HG03342 (cell line): ENCODE results near the gene GRM3.
A peak's percentile ranks its signal among the peaks of the same experiment; 100 is the strongest.

Source experiments
- ATAC-seq: cut with Tn5 transposase; IDR thresholded peaks from one replicate; pipeline ENCODE4 v1.9.1; 2021; ENCODE audit warnings: mild to moderate bottlenecking, moderate library complexity; ENCODE audit not compliant: unreplicated experiment

Gene GRM3

GRCh38 chr7:86784765-86785164, 141.1 kb downstream of the GRM3 start:
- no peak for ATAC-seq

- ATAC-seq, result peak; percentile 82
Measured at GRCh38 chr7:86785641-86786040, 141.9 kb downstream of the GRM3 start.

- ATAC-seq, result no peak
Measured at GRCh38 chr7:86786376-86786775, 142.7 kb downstream of the GRM3 start.

GRCh38 chr7:86788948-86789347, 145.2 kb downstream of the GRM3 start:
- no peak for ATAC-seq

- ATAC-seq, result peak; percentile 59
Measured at GRCh38 chr7:86790383-86790782, 146.7 kb downstream of the GRM3 start.

GRCh38 chr7:86792260-86792659, 148.6 kb downstream of the GRM3 start:
- ATAC-seq, result no peak

GRCh38 chr7:86793136-86793535, 149.4 kb downstream of the GRM3 start:
- ATAC-seq, result no peak

- ATAC-seq, result peak; percentile 53
Measured at GRCh38 chr7:86814661-86815379, 171.1 kb downstream of the GRM3 start.

GRCh38 chr7:86815556-86815955, 171.8 kb downstream of the GRM3 start:
- ATAC-seq, result no peak

- no peak for ATAC-seq
Measured at GRCh38 chr7:86818903-86819302, 175.2 kb downstream of the GRM3 start.

- ATAC-seq, result no peak
Measured at GRCh38 chr7:86823769-86824168, 180.1 kb downstream of the GRM3 start.

- no peak for ATAC-seq
Measured at GRCh38 chr7:86825264-86825663, 181.6 kb downstream of the GRM3 start.

- no peak for ATAC-seq
Measured at GRCh38 chr7:86826948-86827347, 183.2 kb downstream of the GRM3 start.

GRCh38 chr7:86833360-86833759, 189.7 kb downstream of the GRM3 start:
- ATAC-seq, result no peak

- no peak for ATAC-seq
Measured at GRCh38 chr7:86837235-86837634, 193.5 kb downstream of the GRM3 start.

GRCh38 chr7:86844608-86845007, 200.9 kb downstream of the GRM3 start:
- no peak for ATAC-seq

- no peak for ATAC-seq
Measured at GRCh38 chr7:86846494-86847190, 202.9 kb downstream of the GRM3 start.

GRCh38 chr7:86848226-86848625, 204.5 kb downstream of the GRM3 start:
- no peak for ATAC-seq

GRCh38 chr7:86851566-86851965, 207.9 kb downstream of the GRM3 start:
- ATAC-seq, result no peak

GRCh38 chr7:86863452-86863851, 219.7 kb downstream of the GRM3 start:
- peak; percentile 72 for ATAC-seq

- ATAC-seq, result no peak
Measured at GRCh38 chr7:86867163-86867762, 223.6 kb downstream of the GRM3 start.

- no peak for ATAC-seq
Measured at GRCh38 chr7:86876146-86876545, 232.4 kb downstream of the GRM3 start.
